Tibial nerve (tissue), 4 donors: Measurements from ENCODE around the gene S100A9. TPM values are rescaled to one million over a fixed set of nuclear protein-coding genes. Genes with fewer than 3 reads are reported as not detected.

Experiments
- DNase-seq, 2 donors: peaks; one replicate each; pipeline ENCODE4 v3.0.0-alpha.2; 2019; ENCODE audit warnings: low spot score in 2 of 2
- H3K27ac ChIP-seq, 4 donors: fragments of 200-600 bp; sonication (generic) in 3 of 4; one replicate each; pipeline ENCODE4 v1.5.1; 2017 to 2019; ENCODE audit warnings: mild to moderate bottlenecking in 1 of 4
- H3K27me3 ChIP-seq, 2 donors: fragments of 200-600 bp; sonication (generic) in 1 of 2; one replicate each; pipeline versions ENCODE4 v1.5.1 to v1.6.0; 2017 to 2019
- H3K36me3 ChIP-seq, 3 donors: fragments of 200-600 bp; sonication (generic); one replicate each; pipeline ENCODE4 v1.5.1; 2018 to 2019
- H3K4me1 ChIP-seq, 4 donors: fragments of 200-600 bp; sonication (generic) in 3 of 4; one replicate each; pipeline ENCODE4 v1.5.1; 2017 to 2019
- H3K4me3 ChIP-seq, 4 donors: fragments of 200-600 bp; sonication (generic) in 3 of 4; one replicate each; pipeline ENCODE4 v1.5.1; 2017 to 2019; ENCODE audit warnings: mild to moderate bottlenecking in 1 of 4, moderate library complexity in 1 of 4
- H3K9me3 ChIP-seq, 4 donors: fragments of 200-600 bp; sonication (generic) in 3 of 4; one replicate each; pipeline ENCODE4 v1.5.1; 2017 to 2019
- CTCF ChIP-seq, 5 experiments: fragments of 200-600 bp in 3 of 5; fragments of 450-650 bp in 2 of 5; sonication (generic) in 3 of 5; IDR thresholded peaks; one replicate each; pipeline ENCODE4 v1.5.1; 2016 to 2019; ENCODE audit warnings: antibody characterized with exemption in 5 of 5, mild to moderate bottlenecking in 3 of 5, moderate library complexity in 2 of 5
- EP300 ChIP-seq, 2 donors: sonication (generic); formaldehyde crosslinking; IDR thresholded peaks; one replicate each; pipeline ENCODE4 v1.6.1; 2017; ENCODE audit warnings: antibody characterized with exemption in 2 of 2, mild to moderate bottlenecking in 1 of 2
- POLR2A ChIP-seq, 2 donors: fragments of 450-650 bp; IDR thresholded peaks; one replicate each; pipeline ENCODE4 v1.6.1; 2017; ENCODE audit warnings: antibody characterized with exemption in 2 of 2, mild to moderate bottlenecking in 2 of 2, moderate library complexity in 2 of 2
- WGBS, 2 donors: methylation state at CpG; one replicate each; pipeline ENCODE4 v1.1.5; 2018; 5-methylcytosine and 5-hydroxymethylcytosine counted together
- total RNA-seq, 4 donors: library from RNA; depleted of rRNA; stranded (reverse); fragments of >200 nt; gene quantifications; one replicate each; pipeline ENCODE4 v1.1.0, GENCODE V29; 2016

The S100A9 gene
- total RNA-seq, 4 donors from 2014 or later, result 58.8 to 793 (median 88.3) TPM

- Histone ChIP-seq H3K36me3 (no peaks in the 10 kb centered on the region), H3K27ac (no peak overlapping the region), H3K4me1 (no peaks in the 10 kb centered on the region), H3K9me3 (no peaks in the 10 kb centered on the region), H3K4me3 (no peak overlapping the region), H3K27me3 (peaks cover 0 to 4% of the 10 kb centered on the region in 2 donors)
- 70 to 82% methylated on average over 6 of the region's 6 CpGs for WGBS, 2 donors
- DNase-seq, result no peak
- TF ChIP-seq EP300 (IDR thresholded peaks at IDR 0.05), result no peak
- no peak for TF ChIP-seq CTCF (IDR thresholded peaks at IDR 0.05)
- TF ChIP-seq POLR2A (IDR thresholded peaks at IDR 0.05), result no peak
Measured at GRCh38 chr1:153393926-153394325, 36.3 kb downstream of the S100A9 start.

GRCh38 chr1:153394391-153394790 lies 36.7 kb downstream of the S100A9 start:
- no peak for DNase-seq
- no peaks in the 10 kb centered on the region for H3K36me3 ChIP-seq
- TF ChIP-seq POLR2A (IDR thresholded peaks at IDR 0.05), result no peak
- no peak for TF ChIP-seq EP300 (IDR thresholded peaks at IDR 0.05)
- TF ChIP-seq CTCF (IDR thresholded peaks at IDR 0.05), result no peak
- WGBS, 2 donors, result 62 to 72% methylated on average over 5 of the region's 5 CpGs
- peaks cover 0 to 4% of the 10 kb centered on the region in 2 donors for H3K27me3 ChIP-seq
- no peaks in the 10 kb centered on the region for H3K9me3 ChIP-seq
- H3K4me1 ChIP-seq, result no peaks in the 10 kb centered on the region
- no peak overlapping the region for H3K4me3 ChIP-seq
- H3K27ac ChIP-seq, result no peak overlapping the region

- Histone ChIP-seq H3K27ac (no peak overlapping the region), H3K9me3 (no peaks in the 10 kb centered on the region), H3K4me3 (no peak overlapping the region), H3K36me3 (no peaks in the 10 kb centered on the region), H3K4me1 (no peaks in the 10 kb centered on the region), H3K27me3 (peaks cover 0 to 4% of the 10 kb centered on the region in 2 donors)
- no peak for DNase-seq
- 73 to 78% methylated on average over 7 of the region's 7 CpGs for WGBS, 2 donors
- no peak for TF ChIP-seq CTCF (IDR thresholded peaks at IDR 0.05)
- no peak for TF ChIP-seq EP300 (IDR thresholded peaks at IDR 0.05)
- no peak for TF ChIP-seq POLR2A (IDR thresholded peaks at IDR 0.05)
Measured at GRCh38 chr1:153395136-153395685, 37.6 kb downstream of the S100A9 start.

- 81 to 82% methylated on average over 6 of the region's 6 CpGs for WGBS, 2 donors
- Histone ChIP-seq H3K4me1 (no peaks in the 10 kb centered on the region), H3K4me3 (no peak overlapping the region), H3K27me3 (peaks cover 0 to 4% of the 10 kb centered on the region in 2 donors), H3K27ac (no peak overlapping the region), H3K36me3 (no peaks in the 10 kb centered on the region), H3K9me3 (no peaks in the 10 kb centered on the region)
- no peak for TF ChIP-seq CTCF (IDR thresholded peaks at IDR 0.05)
- TF ChIP-seq EP300 (IDR thresholded peaks at IDR 0.05), result no peak
- TF ChIP-seq POLR2A (IDR thresholded peaks at IDR 0.05), result no peak
- DNase-seq, result no peak
Measured at GRCh38 chr1:153395776-153396175, 38.1 kb downstream of the S100A9 start.

- H3K27ac ChIP-seq, result no peak overlapping the region
- WGBS, 2 donors, result 65 to 81% methylated on average over 4 to 6 of the region's 6 CpGs
- TF ChIP-seq EP300 (IDR thresholded peaks at IDR 0.05), result no peak
- no peak for TF ChIP-seq POLR2A (IDR thresholded peaks at IDR 0.05)
- no peak for TF ChIP-seq CTCF (IDR thresholded peaks at IDR 0.05)
- H3K9me3 ChIP-seq, result no peaks in the 10 kb centered on the region
- H3K4me3 ChIP-seq, result no peak overlapping the region
- no peak for DNase-seq
- no peaks in the 10 kb centered on the region for H3K4me1 ChIP-seq
- no peaks in the 10 kb centered on the region for H3K36me3 ChIP-seq
- peaks cover 0 to 4% of the 10 kb centered on the region in 2 donors for H3K27me3 ChIP-seq
Measured at GRCh38 chr1:153396461-153396860, 38.8 kb downstream of the S100A9 start.
